ENCODE data around the gene CHRNA4. TPM values are rescaled to one million over a fixed set of nuclear protein-coding genes. Genes with fewer than 3 reads are reported as not detected.

CHRNA4 gene
- total RNA-seq, 1 donor from 2014 or later = 0.63 TPM

DNA sequence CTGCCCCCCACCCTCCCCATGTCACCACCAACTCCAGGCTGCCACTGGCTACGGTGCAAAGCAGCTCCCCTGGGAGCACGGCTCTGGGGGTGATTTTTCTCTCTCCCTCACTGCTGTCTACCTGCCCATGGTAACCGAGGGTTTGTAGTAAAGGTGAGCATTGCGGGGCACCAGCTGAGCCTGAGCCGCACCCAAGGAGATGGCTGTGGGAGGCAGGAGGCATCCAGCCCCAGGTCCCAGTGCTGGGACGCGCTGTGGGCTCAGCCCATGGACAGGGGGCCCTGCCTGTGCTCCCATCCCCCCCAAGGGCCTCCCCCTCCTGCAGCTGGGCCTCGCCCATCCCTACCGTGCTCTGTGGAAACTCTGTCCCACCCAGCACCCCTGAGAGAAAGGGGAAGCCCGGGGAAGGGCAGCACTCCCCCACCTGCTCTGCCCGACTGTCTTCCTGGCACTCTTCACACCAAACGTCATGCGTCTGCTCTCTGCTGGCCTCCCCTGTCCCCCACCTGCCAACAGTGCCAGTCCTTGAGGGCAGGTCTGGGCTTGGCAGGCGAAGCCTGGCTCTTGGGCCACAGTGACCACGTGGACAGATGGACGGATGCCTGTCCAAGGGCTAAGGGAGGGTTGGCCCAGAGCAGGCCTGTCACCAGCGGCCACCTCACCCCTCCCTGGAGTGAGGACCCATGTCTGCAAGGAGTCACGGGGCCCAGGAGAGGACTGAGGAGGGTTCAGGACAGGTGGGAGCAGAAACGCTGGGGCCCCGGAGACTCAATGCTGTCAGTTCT, 3.8 kb upstream of the CHRNA4 start:
- no peaks in the 10 kb centered on the region for H3K9me3 Mint-ChIP-seq
- TF ChIP-seq, protein P1, sequence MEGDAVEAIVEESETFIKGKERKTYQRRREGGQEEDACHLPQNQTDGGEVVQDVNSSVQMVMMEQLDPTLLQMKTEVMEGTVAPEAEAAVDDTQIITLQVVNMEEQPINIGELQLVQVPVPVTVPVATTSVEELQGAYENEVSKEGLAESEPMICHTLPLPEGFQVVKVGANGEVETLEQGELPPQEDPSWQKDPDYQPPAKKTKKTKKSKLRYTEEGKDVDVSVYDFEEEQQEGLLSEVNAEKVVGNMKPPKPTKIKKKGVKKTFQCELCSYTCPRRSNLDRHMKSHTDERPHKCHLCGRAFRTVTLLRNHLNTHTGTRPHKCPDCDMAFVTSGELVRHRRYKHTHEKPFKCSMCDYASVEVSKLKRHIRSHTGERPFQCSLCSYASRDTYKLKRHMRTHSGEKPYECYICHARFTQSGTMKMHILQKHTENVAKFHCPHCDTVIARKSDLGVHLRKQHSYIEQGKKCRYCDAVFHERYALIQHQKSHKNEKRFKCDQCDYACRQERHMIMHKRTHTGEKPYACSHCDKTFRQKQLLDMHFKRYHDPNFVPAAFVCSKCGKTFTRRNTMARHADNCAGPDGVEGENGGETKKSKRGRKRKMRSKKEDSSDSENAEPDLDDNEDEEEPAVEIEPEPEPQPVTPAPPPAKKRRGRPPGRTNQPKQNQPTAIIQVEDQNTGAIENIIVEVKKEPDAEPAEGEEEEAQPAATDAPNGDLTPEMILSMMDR (IDR thresholded peaks at IDR 0.05; ENCODE audit: unreplicated experiment) = no peak
- no peak overlapping the region for H3K4me3 Mint-ChIP-seq
- H3K4me1 Mint-ChIP-seq = no peaks in the 10 kb centered on the region
- H3K36me3 Mint-ChIP-seq = no peaks in the 10 kb centered on the region
- no peak for DNase-seq (ENCODE audit: low spot score in 2 of 2, unreplicated experiment in 2 of 2)
- H3K27ac Mint-ChIP-seq = no peak overlapping the region
- H3K27me3 Mint-ChIP-seq (ENCODE audit: low read depth) = peaks cover 51% of the 10 kb centered on the region

DNA sequence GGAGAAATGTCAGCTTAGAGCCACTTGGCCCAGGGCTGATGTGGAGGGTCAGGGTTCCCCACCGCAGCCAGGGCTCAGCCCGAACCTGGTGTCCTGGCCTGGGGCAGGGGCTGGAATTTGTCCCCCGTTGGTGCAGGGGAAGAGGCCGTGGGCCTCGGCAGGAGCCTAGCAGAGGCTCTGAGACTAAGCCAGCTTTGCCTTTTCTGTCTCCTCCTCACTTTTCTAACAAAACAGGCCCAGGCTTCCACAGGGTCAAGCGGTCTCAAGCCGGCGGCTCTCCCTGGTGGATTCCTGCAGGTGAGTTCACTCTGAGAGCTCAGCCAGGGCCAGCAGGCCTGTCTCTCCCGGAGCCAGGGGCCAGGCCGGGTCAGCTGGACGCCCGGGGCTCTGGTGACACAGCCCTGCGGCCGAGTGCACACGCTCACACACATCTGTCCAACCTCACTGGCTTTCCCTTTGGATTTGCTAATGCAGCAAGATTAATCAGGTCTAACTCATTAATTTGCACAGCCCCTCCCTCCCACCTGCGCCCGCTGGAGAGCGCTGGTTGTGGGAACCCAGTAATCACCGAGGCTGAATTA, 2.9 kb upstream of the CHRNA4 start:
- H3K4me1 Mint-ChIP-seq = no peaks in the 10 kb centered on the region
- H3K4me3 Mint-ChIP-seq = no peak overlapping the region
- TF ChIP-seq, protein P1 (IDR thresholded peaks at IDR 0.05; ENCODE audit: unreplicated experiment) = no peak
- no peaks in the 10 kb centered on the region for H3K9me3 Mint-ChIP-seq
- H3K36me3 Mint-ChIP-seq = no peaks in the 10 kb centered on the region
- DNase-seq (ENCODE audit: low spot score in 2 of 2, unreplicated experiment in 2 of 2) = no peak
- H3K27me3 Mint-ChIP-seq (ENCODE audit: low read depth) = peaks cover 58% of the 10 kb centered on the region
- no peak overlapping the region for H3K27ac Mint-ChIP-seq

DNA sequence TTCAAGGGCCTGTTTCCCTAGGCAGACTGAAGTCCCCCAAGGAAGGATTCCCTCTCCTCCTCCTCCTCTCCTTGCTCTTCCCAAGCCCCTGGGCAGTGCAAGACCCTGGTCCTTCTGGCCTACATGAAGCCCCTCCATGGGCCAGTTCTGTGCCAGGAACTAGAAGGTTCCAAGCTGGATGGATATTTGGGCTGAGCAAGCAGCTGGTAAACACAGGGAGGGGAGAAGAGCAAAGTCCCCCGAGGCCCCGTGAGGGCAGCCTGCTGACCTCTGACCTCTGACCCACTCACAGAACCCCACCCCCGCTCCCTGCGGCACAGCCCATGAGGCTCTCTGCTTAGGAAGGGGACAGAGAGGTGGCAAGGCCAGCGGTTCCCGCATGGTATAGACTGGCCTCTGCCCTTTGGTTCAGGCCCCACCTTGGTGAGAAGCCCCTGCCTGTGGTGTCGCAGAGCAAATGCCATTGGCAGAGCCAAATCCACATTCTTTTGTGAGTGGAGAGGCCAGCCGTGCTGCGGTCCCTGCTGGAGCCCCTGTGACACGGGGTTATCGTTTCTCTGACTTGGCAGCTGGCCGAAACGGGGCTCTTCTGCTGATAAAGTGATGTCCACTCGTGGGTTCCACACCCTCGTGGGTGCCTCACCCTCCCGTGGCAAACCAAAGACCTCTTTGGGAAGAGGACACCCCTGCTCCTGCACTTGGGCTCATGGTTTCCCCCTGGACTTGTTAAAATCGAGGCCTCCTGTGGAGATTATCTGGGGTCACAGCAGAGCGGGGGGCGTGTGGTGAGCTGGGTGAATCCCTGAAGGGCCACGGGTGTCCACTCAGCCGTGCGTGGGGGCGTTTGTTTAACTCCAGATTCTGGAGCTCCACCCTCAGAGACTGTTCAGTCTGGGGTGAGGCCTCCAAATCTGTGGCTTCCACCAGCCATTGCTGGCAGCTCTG, 2.1 kb upstream of the CHRNA4 start:
- TF ChIP-seq, protein P1 (IDR thresholded peaks at IDR 0.05; ENCODE audit: unreplicated experiment) = no peak
- H3K4me3 Mint-ChIP-seq = no peak overlapping the region
- no peaks in the 10 kb centered on the region for H3K36me3 Mint-ChIP-seq
- H3K4me1 Mint-ChIP-seq = no peaks in the 10 kb centered on the region
- no peak for DNase-seq (ENCODE audit: low spot score in 2 of 2, unreplicated experiment in 2 of 2)
- peaks cover 65% of the 10 kb centered on the region for H3K27me3 Mint-ChIP-seq (ENCODE audit: low read depth)
- H3K27ac Mint-ChIP-seq = no peak overlapping the region
- no peaks in the 10 kb centered on the region for H3K9me3 Mint-ChIP-seq

DNA sequence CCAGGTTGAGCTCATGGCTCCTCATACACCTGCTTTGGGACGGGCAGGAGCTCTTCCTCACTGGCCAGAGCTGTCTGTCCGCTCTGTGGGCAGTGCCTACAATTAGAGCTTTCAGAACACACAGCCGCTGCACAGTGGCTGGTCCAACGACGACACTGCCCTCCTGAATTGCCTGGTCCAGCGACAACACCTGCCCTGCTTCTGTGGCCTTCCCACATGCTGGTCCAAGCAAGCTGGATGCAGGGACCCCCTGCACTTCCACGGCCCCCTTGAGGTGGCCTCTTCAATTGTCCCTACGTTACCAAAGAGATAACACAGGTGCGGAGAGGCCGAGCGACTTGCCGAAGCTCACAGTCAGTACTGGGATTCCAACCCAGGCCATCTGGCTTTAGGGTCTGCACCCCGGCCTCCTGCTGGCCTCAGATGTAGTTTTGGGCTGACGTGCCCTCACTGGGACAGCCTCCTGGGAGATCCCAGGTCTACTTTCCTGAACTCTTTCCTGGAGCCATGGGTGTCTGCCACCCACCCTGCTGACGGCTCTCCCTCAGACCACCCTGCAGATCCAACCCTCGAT, 1.4 kb upstream of the CHRNA4 start:
- Mint-ChIP-seq H3K4me3 (no peak overlapping the region), H3K9me3 (no peaks in the 10 kb centered on the region), H3K4me1 (no peaks in the 10 kb centered on the region), H3K36me3 (no peaks in the 10 kb centered on the region), H3K27me3 (ENCODE audit: low read depth) (peaks cover 68% of the 10 kb centered on the region), H3K27ac (no peak overlapping the region)
- DNase-seq (ENCODE audit: low spot score in 2 of 2, unreplicated experiment in 2 of 2) = no peak
- TF ChIP-seq, protein P1 (IDR thresholded peaks at IDR 0.05; ENCODE audit: unreplicated experiment) = no peak

Measured in mesothelial cell of epicardium (in vitro differentiated cells).